ENCODE data around the gene HIPK3.
A peak's percentile ranks its signal among the peaks of the same experiment; 100 is the strongest.

HIPK3 gene

DNA sequence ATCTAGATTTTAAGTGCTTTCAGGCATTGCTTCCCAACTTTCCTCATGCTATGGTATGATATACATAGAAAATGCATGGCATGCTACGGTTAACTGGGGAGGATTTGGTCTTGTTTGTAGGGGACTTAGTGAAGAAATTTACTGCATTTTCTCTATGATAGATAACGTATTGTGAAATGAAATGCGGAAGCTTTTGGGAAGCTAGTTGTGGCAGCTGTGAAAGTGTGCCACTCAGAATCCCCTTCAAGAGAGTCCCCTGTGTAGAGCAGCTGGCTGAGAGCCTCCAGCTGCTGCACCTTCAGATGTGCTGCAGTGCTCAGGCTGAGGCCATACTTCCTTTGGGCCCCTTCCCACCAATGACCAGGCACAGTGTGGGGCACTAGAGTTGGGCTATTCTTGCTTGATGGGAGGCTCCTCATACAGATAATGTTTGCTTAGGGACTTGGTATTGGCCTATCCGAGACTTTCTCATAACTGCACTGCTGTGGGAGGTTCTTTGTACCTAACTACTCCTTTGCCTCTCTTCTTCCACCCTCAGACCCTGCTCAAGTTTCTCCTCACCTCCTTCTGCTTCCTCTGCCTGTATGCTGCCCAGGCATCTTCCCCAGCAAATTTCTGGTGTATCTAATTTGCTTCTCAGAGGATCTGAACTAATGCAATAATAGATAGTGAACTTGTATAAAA is 67.3 kb downstream of the HIPK3 start:
- TF ChIP-seq, protein P1, sequence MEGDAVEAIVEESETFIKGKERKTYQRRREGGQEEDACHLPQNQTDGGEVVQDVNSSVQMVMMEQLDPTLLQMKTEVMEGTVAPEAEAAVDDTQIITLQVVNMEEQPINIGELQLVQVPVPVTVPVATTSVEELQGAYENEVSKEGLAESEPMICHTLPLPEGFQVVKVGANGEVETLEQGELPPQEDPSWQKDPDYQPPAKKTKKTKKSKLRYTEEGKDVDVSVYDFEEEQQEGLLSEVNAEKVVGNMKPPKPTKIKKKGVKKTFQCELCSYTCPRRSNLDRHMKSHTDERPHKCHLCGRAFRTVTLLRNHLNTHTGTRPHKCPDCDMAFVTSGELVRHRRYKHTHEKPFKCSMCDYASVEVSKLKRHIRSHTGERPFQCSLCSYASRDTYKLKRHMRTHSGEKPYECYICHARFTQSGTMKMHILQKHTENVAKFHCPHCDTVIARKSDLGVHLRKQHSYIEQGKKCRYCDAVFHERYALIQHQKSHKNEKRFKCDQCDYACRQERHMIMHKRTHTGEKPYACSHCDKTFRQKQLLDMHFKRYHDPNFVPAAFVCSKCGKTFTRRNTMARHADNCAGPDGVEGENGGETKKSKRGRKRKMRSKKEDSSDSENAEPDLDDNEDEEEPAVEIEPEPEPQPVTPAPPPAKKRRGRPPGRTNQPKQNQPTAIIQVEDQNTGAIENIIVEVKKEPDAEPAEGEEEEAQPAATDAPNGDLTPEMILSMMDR (IDR thresholded peaks at IDR 0.05; ENCODE audit: low read depth, low read length) = no peak
- TF ChIP-seq EZH2phosphoT487 (IDR thresholded peaks at IDR 0.05; ENCODE audit: low read depth) = no peak
- H3K4me2 ChIP-seq (ENCODE audit: low read length) = peak overlapping the region; percentile 53
- H3K36me3 ChIP-seq (replicated peaks; ENCODE audit: low read depth, low read length) = no peaks in the 10 kb centered on the region
- peak overlapping the region; percentile 11; the same call in 1 of the 2 replicates for H3K4me3 ChIP-seq (ENCODE audit: low read length)
- peaks cover 51% of the 10 kb centered on the region for H4K20me1 ChIP-seq (ENCODE audit: insufficient read depth, low read length)
- no peak overlapping the region for H3K9ac ChIP-seq (ENCODE audit: low read length)
- H3K9me3 ChIP-seq (ENCODE audit: insufficient read depth, low read length) = no peaks in the 10 kb centered on the region
- peaks cover 46% of the 10 kb centered on the region for H3K79me2 ChIP-seq (ENCODE audit: low read length)
- H3K27me3 ChIP-seq (ENCODE audit: low read depth, low read length) = no peaks in the 10 kb centered on the region
- H2AFZ ChIP-seq (ENCODE audit: low read depth, low read length) = no peak overlapping the region
- peaks cover 36% of the 10 kb centered on the region for H3K4me1 ChIP-seq (ENCODE audit: low read length)
- peak overlapping the region; percentile 19 for H3K27ac ChIP-seq (ENCODE audit: low read length)

DNA sequence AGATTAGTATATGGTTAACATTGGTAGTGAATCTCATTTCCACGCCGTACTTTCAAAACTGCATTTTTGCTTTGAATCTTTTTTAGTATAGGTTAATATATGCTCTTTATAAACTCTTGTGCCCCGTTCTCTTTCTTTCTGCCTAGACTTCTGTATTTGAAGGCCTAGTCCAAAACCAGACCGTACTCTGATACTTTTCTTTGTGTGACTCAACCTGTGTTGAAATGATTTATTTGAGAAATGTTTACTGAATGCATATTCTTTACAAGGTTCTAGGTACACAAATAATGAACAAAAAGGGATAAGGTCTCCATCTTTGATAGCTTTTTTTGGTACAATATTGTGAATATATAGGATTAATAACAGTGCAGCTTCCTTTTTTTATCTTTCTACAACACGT is 68.3 kb downstream of the HIPK3 start:
- no peaks in the 10 kb centered on the region for H3K27me3 ChIP-seq (ENCODE audit: low read depth, low read length)
- H3K4me1 ChIP-seq (ENCODE audit: low read length) = peaks cover 30% of the 10 kb centered on the region
- no peak overlapping the region for H3K4me3 ChIP-seq (ENCODE audit: low read length)
- TF ChIP-seq, protein P1 (IDR thresholded peaks at IDR 0.05; ENCODE audit: low read depth, low read length) = no peak
- TF ChIP-seq EZH2phosphoT487 (IDR thresholded peaks at IDR 0.05; ENCODE audit: low read depth) = no peak
- no peaks in the 10 kb centered on the region for H3K36me3 ChIP-seq (replicated peaks; ENCODE audit: low read depth, low read length)
- H3K79me2 ChIP-seq (ENCODE audit: low read length) = peaks cover 40% of the 10 kb centered on the region
- H2AFZ ChIP-seq (ENCODE audit: low read depth, low read length) = no peak overlapping the region
- peaks cover 41% of the 10 kb centered on the region for H4K20me1 ChIP-seq (ENCODE audit: insufficient read depth, low read length)
- H3K27ac ChIP-seq (ENCODE audit: low read length) = no peak overlapping the region
- H3K4me2 ChIP-seq (ENCODE audit: low read length) = no peak overlapping the region
- no peak overlapping the region for H3K9ac ChIP-seq (ENCODE audit: low read length)
- no peaks in the 10 kb centered on the region for H3K9me3 ChIP-seq (ENCODE audit: insufficient read depth, low read length)

DNA sequence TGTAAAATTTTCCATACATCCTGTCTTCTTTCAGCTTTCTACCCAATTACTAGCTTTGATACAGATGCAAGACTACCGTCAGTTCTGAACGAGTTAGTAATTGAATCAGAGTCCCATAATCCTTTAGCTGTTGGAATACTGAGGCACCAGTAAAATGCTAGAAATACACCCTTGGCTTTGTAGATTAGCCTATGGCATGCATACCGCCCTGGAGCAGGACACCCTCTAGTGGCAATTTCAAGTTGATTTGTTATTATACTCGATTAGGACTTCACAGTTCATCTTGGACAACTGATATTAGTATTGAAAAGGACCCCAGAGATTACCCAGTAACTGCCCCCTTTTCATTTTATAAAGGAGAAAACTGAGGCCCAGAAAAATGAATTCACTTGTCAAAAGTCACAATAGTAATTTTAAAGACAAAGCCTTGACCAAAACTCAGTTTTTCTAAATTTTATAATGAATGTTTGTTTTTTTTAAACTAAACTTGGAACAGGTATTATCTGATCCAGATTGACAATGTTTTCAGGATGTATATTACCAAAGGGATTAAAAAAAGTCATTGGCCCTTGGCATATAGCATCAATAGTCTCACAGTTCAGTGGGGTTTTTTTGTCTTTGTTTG is 72.6 kb downstream of the HIPK3 start:
- H3K9ac ChIP-seq (ENCODE audit: low read length) = no peak overlapping the region
- H3K4me3 ChIP-seq (ENCODE audit: low read length) = no peak overlapping the region
- H3K36me3 ChIP-seq (replicated peaks; ENCODE audit: low read depth, low read length) = no peaks in the 10 kb centered on the region
- H4K20me1 ChIP-seq (ENCODE audit: insufficient read depth, low read length) = peaks cover 7% of the 10 kb centered on the region; the same call in 1 of the 2 replicates
- H3K79me2 ChIP-seq (ENCODE audit: low read length) = peaks cover 14% of the 10 kb centered on the region; the same call in 1 of the 2 replicates
- no peaks in the 10 kb centered on the region for H3K9me3 ChIP-seq (ENCODE audit: insufficient read depth, low read length)
- no peak overlapping the region for H3K27ac ChIP-seq (ENCODE audit: low read length)
- TF ChIP-seq EZH2phosphoT487 (IDR thresholded peaks at IDR 0.05; ENCODE audit: low read depth) = no peak
- TF ChIP-seq, protein P1 (IDR thresholded peaks at IDR 0.05; ENCODE audit: low read depth, low read length) = peak; percentile 76
- no peak overlapping the region for H2AFZ ChIP-seq (ENCODE audit: low read depth, low read length)
- no peak overlapping the region for H3K4me2 ChIP-seq (ENCODE audit: low read length)
- peaks cover 3% of the 10 kb centered on the region for H3K4me1 ChIP-seq (ENCODE audit: low read length)
- H3K27me3 ChIP-seq (ENCODE audit: low read depth, low read length) = no peaks in the 10 kb centered on the region

DNA sequence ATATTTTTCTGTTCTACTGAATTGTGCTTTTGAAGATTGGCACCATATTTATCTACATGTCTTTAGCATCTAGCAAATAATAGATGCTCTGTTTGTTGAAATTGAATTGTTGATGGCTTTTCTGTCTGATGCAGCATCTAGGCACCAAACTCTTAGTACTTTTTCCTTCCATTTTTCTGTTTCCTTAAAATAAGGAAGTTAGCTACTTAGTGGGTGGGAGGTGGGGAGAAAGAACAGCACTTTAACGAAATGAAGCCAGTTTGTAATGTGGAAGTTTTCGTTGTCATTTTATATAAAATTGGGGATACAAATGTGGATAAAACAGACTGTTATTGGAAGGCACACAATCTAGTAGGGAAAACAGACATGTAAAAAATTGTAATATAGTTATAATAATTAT is 76.6 kb downstream of the HIPK3 start:
- Histone ChIP-seq H3K4me1 (ENCODE audit: low read length) (no peaks in the 10 kb centered on the region), H4K20me1 (ENCODE audit: insufficient read depth, low read length) (no peaks in the 10 kb centered on the region), H2AFZ (ENCODE audit: low read depth, low read length) (no peak overlapping the region), H3K9me3 (ENCODE audit: insufficient read depth, low read length) (no peaks in the 10 kb centered on the region), H3K79me2 (ENCODE audit: low read length) (no peaks in the 10 kb centered on the region), H3K36me3 (replicated peaks; ENCODE audit: low read depth, low read length) (no peaks in the 10 kb centered on the region), H3K4me3 (ENCODE audit: low read length) (no peak overlapping the region), H3K9ac (ENCODE audit: low read length) (no peak overlapping the region), H3K27ac (ENCODE audit: low read length) (no peak overlapping the region), H3K4me2 (ENCODE audit: low read length) (no peak overlapping the region), H3K27me3 (ENCODE audit: low read depth, low read length) (no peaks in the 10 kb centered on the region)
- no peak for TF ChIP-seq EZH2phosphoT487 (IDR thresholded peaks at IDR 0.05; ENCODE audit: low read depth)
- TF ChIP-seq, protein P1 (IDR thresholded peaks at IDR 0.05; ENCODE audit: low read depth, low read length) = no peak

Measured in OCI-LY3 (cell line).